Activated B cell treated with CpG ODN at 0.5 μM for 24 hours (primary cell): ENCODE data around the gene PGS1. TPM values are rescaled to one million over a fixed set of nuclear protein-coding genes. Genes with fewer than 3 reads are reported as not detected.

ENCODE experiments used
- ATAC-seq: fragments of 200-7000 bp; cut with Tn5 transposase; one replicate; pipeline ENCODE4 v1.10.0; 2021; ENCODE audit warnings: low read depth, mild to moderate bottlenecking, moderate library complexity
- CTCF ChIA-PET: fragments of 350-600 bp; sonication (Branson Sonifier 250); formaldehyde crosslinking; loops from one replicate; lab custom pipeline; 2021; ENCODE audit warnings: antibody characterized with exemption; lab: Charles Lee
- POLR2A ChIA-PET: fragments of 350-600 bp; sonication (Branson Sonifier 250); formaldehyde crosslinking; loops from one replicate; lab custom pipeline; 2021; ENCODE audit warnings: antibody characterized with exemption; lab: Charles Lee
- DNase-seq: peaks from one replicate; pipeline ENCODE4 v3.0.0; 2022
- H3K27ac Mint-ChIP-seq: one replicate; pipeline ENCODE4 v1.8.0; 2020; ENCODE audit warnings: mixed read lengths
- H3K27me3 Mint-ChIP-seq: one replicate; pipeline ENCODE4 v1.8.0; 2021; ENCODE audit warnings: mixed read lengths
- H3K36me3 Mint-ChIP-seq: one replicate; pipeline ENCODE4 v1.8.0; 2021; ENCODE audit warnings: low read depth, mixed read lengths
- H3K4me1 Mint-ChIP-seq: one replicate; pipeline ENCODE4 v1.8.0; 2021; ENCODE audit warnings: mixed read lengths
- H3K4me3 Mint-ChIP-seq: one replicate; pipeline ENCODE4 v1.8.0; 2020; ENCODE audit warnings: mild to moderate bottlenecking, mixed read lengths
- H3K9me3 Mint-ChIP-seq: one replicate; pipeline ENCODE4 v1.8.0; 2020; ENCODE audit warnings: mixed read lengths
- CTCF ChIP-seq: fragments of 200-600 bp; IDR thresholded peaks from one replicate; pipeline ENCODE4 v1.8.0; 2022; ENCODE audit warnings: antibody characterized with exemption, mild to moderate bottlenecking
- intact Hi-C: fragments of 100-400 bp; cut with micrococcal nuclease; formaldehyde crosslinking; loops from one replicate; pipeline ENCODE4 v1.15.1; 2024
- total RNA-seq: library from RNA; stranded (reverse); gene quantifications from 2 replicates; pipeline ENCODE4 v1.2.3, GENCODE V29; 2022

PGS1 gene
- total RNA-seq, 1 donor from 2014 or later = 76.1 TPM

GRCh38 chr17:78428836-78429617, 50.6 kb downstream of the PGS1 start:
- intact Hi-C loops = no loop called here
- CTCF ChIA-PET = no interaction called here
- H3K27ac Mint-ChIP-seq = no peak overlapping the region
- POLR2A ChIA-PET = interaction anchor here (0.5 kb wide), 1 partner anchor 791 kb away, joined by 3 read pairs; no protein-coding TSS in a partner anchor
- peaks cover 51% of the 10 kb centered on the region for H3K36me3 Mint-ChIP-seq
- H3K9me3 Mint-ChIP-seq = no peaks in the 10 kb centered on the region
- no peak overlapping the region for H3K4me3 Mint-ChIP-seq
- H3K4me1 Mint-ChIP-seq = no peaks in the 10 kb centered on the region
- ATAC-seq (no peak), DNase-seq (no peak)
- H3K27me3 Mint-ChIP-seq = no peaks in the 10 kb centered on the region
- no peak for TF ChIP-seq CTCF

DNA sequence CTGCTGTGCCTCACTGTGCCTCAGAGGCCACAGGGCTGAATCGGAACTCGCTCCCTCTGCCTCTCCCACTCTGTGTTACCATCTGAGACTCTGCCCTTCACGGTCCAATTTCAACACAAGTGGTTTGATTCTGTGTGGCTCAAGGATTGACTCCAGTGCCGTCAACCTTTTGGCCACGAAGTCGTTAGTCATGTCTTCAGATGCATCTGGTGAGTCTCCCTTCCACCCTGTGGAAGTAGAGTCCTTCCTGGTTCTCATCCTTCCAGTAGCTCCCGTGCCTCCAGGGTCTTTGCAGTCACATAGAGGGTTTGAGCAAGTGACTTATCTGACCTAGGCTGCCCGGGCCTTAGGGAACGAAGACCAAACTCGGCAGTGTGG, 51.2 kb downstream of the PGS1 start:
- no peaks in the 10 kb centered on the region for H3K4me1 Mint-ChIP-seq
- no peak overlapping the region for H3K27ac Mint-ChIP-seq
- DNase-seq (no peak), ATAC-seq (no peak)
- CTCF ChIA-PET = no interaction called here
- no peaks in the 10 kb centered on the region for H3K27me3 Mint-ChIP-seq
- H3K36me3 Mint-ChIP-seq = peaks cover 47% of the 10 kb centered on the region
- H3K4me3 Mint-ChIP-seq = no peak overlapping the region
- intact Hi-C loops = no loop called here
- no peaks in the 10 kb centered on the region for H3K9me3 Mint-ChIP-seq
- no peak for TF ChIP-seq CTCF
- POLR2A ChIA-PET = interaction anchor here (0.5 kb wide), 1 partner anchor 791 kb away, joined by 3 read pairs; no protein-coding TSS in a partner anchor

DNA sequence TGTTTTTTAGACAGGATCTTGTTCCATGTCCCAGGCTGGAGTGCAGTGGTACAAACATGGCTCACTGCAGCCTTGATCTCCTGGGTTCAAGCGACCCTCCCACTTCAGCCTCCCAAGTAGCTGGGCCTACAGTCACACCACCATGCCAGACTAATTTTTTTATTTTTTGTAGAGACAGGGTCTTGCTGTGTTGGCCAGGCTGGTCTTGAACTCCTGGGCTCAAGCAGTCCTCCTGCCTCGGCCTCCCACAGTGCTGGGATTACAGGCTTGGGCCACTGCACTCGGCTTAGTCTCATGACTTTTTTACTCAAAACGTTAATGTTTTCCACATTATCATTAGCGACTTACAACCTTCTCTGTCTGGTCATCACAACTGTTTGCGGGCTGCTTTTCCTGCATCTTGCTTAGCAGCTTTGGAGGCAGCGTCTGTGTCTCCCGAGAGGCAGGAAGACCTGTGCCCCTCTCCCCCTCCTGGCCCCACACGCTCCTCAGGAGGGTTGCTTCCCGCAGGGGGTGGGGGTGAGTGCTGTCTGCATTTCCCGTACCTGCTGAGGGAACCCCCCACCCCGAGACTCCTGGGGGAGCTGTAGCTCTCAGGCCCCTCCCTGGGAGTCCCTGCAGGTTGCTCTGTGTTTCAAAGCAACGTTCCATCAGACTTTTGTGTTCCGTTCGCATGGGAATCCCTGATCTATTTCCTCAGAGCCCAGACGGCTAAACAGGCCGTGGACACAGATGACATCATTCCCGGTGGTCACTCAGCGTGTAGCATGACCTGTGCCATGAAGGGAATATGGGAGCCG, 52.6 kb downstream of the PGS1 start:
- Mint-ChIP-seq H3K9me3 (no peaks in the 10 kb centered on the region), H3K27ac (no peak overlapping the region), H3K27me3 (no peaks in the 10 kb centered on the region), H3K36me3 (peaks cover 35% of the 10 kb centered on the region), H3K4me3 (no peak overlapping the region), H3K4me1 (no peaks in the 10 kb centered on the region)
- POLR2A ChIA-PET = interaction anchor here (0.7 kb wide), 1 partner anchor 408 kb away, joined by 3 read pairs; no protein-coding TSS in a partner anchor
- no peak for TF ChIP-seq CTCF
- no peak for DNase-seq
- CTCF ChIA-PET = no interaction called here
- intact Hi-C loops = no loop called here
- ATAC-seq = no peak

DNA sequence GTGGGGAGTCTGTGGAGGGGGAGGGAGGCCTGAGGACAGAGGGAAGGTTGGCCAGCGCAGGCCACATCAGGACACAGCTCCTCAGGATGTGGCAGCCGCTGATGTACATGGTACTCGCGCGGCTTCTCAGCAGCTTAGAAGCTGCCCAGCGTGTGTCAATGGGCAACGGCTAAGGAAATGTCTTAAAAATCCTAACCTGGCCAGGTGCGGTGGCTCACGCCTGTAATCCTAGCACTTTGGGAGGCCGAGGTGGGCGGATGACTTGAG, 53.2 kb downstream of the PGS1 start:
- H3K36me3 Mint-ChIP-seq = peaks cover 31% of the 10 kb centered on the region
- intact Hi-C loops = no loop called here

More for the DNA sequence above, 53.2 kb downstream of the PGS1 start:
- H3K9me3 Mint-ChIP-seq = no peaks in the 10 kb centered on the region
- POLR2A ChIA-PET = interaction anchor here (0.7 kb wide), 1 partner anchor 407 kb away, joined by 3 read pairs; no protein-coding TSS in a partner anchor
- no peak overlapping the region for H3K4me3 Mint-ChIP-seq
- CTCF ChIA-PET = no interaction called here
- H3K27me3 Mint-ChIP-seq = no peaks in the 10 kb centered on the region
- H3K27ac Mint-ChIP-seq = no peak overlapping the region
- H3K4me1 Mint-ChIP-seq = no peaks in the 10 kb centered on the region
- no peak for TF ChIP-seq CTCF
- ATAC-seq = no peak
- DNase-seq = no peak
